Fibroblast of lung (primary cell): Measurements from ENCODE around the gene TWIST2.

Source experiments
- EZH2 ChIP-seq: IDR thresholded peaks from 2 replicates; pipeline ENCODE4 v1.5.1; 2012; ENCODE audit warnings: low read length, control low read depth, mild to moderate bottlenecking; ENCODE audit errors: missing control alignments
- TF ChIP-seq, protein P1 (sequence below), 2 donors: IDR thresholded peaks in 1 of 2; conservative IDR thresholded peaks in 1 of 2; 1 replicate in 1 of 2; 2 replicates in 1 of 2; pipeline ENCODE4 v1.5.1; 2011 to 2012; ENCODE audit warnings: low read length in 2 of 2, control low read depth in 1 of 2, inconsistent platforms in 1 of 2, low read depth in 1 of 2, mild to moderate bottlenecking in 1 of 2

DNA sequence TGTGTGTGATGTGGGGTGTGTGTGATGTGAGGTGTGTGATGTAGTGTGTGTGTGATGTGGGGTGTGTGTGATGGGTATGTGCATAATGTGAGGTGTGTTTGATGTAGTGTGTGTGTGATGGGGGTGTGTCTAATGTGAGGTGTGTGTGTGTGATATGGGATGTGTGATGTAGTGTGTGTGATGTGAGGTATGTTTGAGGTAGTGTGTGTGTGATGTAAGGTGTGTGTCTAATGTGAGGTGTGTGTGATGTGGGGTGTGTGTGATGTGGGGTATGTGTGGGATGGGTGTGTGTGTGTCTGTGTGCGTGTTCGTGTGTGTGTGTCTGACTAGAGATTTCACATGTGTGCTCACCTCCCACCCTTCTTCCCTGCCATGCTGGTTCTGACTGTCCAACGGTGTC lies 56.3 kb downstream of the TWIST2 start:
- TF ChIP-seq, protein P1, sequence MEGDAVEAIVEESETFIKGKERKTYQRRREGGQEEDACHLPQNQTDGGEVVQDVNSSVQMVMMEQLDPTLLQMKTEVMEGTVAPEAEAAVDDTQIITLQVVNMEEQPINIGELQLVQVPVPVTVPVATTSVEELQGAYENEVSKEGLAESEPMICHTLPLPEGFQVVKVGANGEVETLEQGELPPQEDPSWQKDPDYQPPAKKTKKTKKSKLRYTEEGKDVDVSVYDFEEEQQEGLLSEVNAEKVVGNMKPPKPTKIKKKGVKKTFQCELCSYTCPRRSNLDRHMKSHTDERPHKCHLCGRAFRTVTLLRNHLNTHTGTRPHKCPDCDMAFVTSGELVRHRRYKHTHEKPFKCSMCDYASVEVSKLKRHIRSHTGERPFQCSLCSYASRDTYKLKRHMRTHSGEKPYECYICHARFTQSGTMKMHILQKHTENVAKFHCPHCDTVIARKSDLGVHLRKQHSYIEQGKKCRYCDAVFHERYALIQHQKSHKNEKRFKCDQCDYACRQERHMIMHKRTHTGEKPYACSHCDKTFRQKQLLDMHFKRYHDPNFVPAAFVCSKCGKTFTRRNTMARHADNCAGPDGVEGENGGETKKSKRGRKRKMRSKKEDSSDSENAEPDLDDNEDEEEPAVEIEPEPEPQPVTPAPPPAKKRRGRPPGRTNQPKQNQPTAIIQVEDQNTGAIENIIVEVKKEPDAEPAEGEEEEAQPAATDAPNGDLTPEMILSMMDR (conservative IDR thresholded peaks at IDR 0.05 in 1 of 2, IDR thresholded peaks at IDR 0.05 in 1 of 2; ENCODE audit: low read depth in 1 of 2, low read length in 2 of 2), result no peak
- TF ChIP-seq EZH2, result no peak
